Uterus (tissue), 2 donors: ENCODE measurements around the gene MID1.

Experiments used
- CTCF ChIP-seq, 4 experiments: fragments of 200-600 bp in 2 of 4; fragments of 450-650 bp in 2 of 4; sonication (generic) in 2 of 4; IDR thresholded peaks; one replicate each; pipeline ENCODE4 v1.5.1; 2016 to 2019; ENCODE audit warnings: antibody characterized with exemption in 4 of 4, mild to moderate bottlenecking in 2 of 4, moderate library complexity in 1 of 4
- POLR2A ChIP-seq, 2 donors: fragments of 450-650 bp; IDR thresholded peaks; one replicate each; pipeline ENCODE4 v1.6.1; 2016; ENCODE audit warnings: antibody characterized with exemption in 2 of 2, mild to moderate bottlenecking in 1 of 2, moderate library complexity in 1 of 2

GRCh38 chrX:10514891-10515290, 105.5 kb downstream of the MID1 start:
- TF ChIP-seq CTCF (IDR thresholded peaks at IDR 0.05) (no peak), POLR2A (IDR thresholded peaks at IDR 0.05) (no peak)
